A673 (cell line): ENCODE measurements around the gene HOOK2. TPM values are rescaled to one million over a fixed set of nuclear protein-coding genes. Genes with fewer than 3 reads are reported as not detected.

Experiments used
- BruUV-seq: library from RNA; stranded (reverse); fragments of 400-500 nt; replicated peaks from 2 replicates; lab custom pipeline; 2021; lab: Mats Ljungman, UMichigan
- CTCF ChIA-PET: fragments of 300-600 bp; sonication (Branson Sonifier 250); formaldehyde crosslinking; loops from one replicate; lab custom pipeline; 2022; ENCODE audit warnings: antibody characterized with exemption; lab: Charles Lee
- POLR2A ChIA-PET: fragments of 300-600 bp; sonication (Branson Sonifier 250); formaldehyde crosslinking; loops from one replicate; lab custom pipeline; 2022; ENCODE audit warnings: antibody characterized with exemption; ENCODE audit not compliant: low non-redundant PET; lab: Charles Lee
- DNase-seq: peaks from one replicate; pipeline ENCODE4 v3.0.0-alpha.2; 2015; ENCODE audit warnings: low spot score
- H3K27ac ChIP-seq: fragments of 200-600 bp; sonication (generic); 2 replicates; pipeline ENCODE4 v1.5.1; 2016; ENCODE audit warnings: mixed run types, low read depth, mild to moderate bottlenecking, mixed read lengths, antibody characterized with exemption, low read length; ENCODE audit not compliant: poor library complexity, severe bottlenecking
- H3K27me3 ChIP-seq: fragments of 200-600 bp; sonication (generic); replicated peaks from 2 replicates; pipeline ENCODE4 v1.6.1; 2017; ENCODE audit warnings: mixed run types, low read depth, mild to moderate bottlenecking, mixed read lengths, antibody characterized with exemption, low read length; ENCODE audit not compliant: insufficient read depth, poor library complexity
- H3K36me3 ChIP-seq: fragments of 200-600 bp; sonication (generic); 2 replicates; pipeline ENCODE4 v1.6.1; 2016; ENCODE audit warnings: mixed run types, mild to moderate bottlenecking, mixed read lengths, antibody characterized with exemption, low read length; ENCODE audit not compliant: insufficient read depth, poor library complexity, severe bottlenecking
- H3K4me1 ChIP-seq: fragments of 200-600 bp; sonication (generic); 2 replicates; pipeline ENCODE4 v1.6.1; 2017; ENCODE audit warnings: mixed run types, mild to moderate bottlenecking, mixed read lengths, antibody characterized with exemption, low read length; ENCODE audit not compliant: insufficient read depth, poor library complexity, severe bottlenecking
- H3K4me3 ChIP-seq: fragments of 200-600 bp; sonication (generic); 2 replicates; pipeline ENCODE4 v1.5.1; 2016; ENCODE audit warnings: low read depth, mixed run types, mild to moderate bottlenecking, mixed read lengths, low read length; ENCODE audit not compliant: poor library complexity, severe bottlenecking
- H3K9me3 ChIP-seq: fragments of 200-600 bp; sonication (generic); 2 replicates; pipeline ENCODE4 v1.6.1; 2016; ENCODE audit warnings: mixed run types, low read depth, mild to moderate bottlenecking, mixed read lengths, antibody characterized with exemption, low read length; ENCODE audit not compliant: poor library complexity, severe bottlenecking
- EZH2 ChIP-seq: fragments of 200-600 bp; sonication (generic); IDR thresholded peaks from 2 replicates; pipeline ENCODE4 v1.6.1; 2017; ENCODE audit warnings: borderline replicate concordance, low read depth, mild to moderate bottlenecking, mixed read lengths, antibody characterized with exemption, low read length; ENCODE audit not compliant: poor library complexity, severe bottlenecking
- intact Hi-C: fragments of 100-400 bp; cut with micrococcal nuclease; formaldehyde crosslinking; loops from one replicate; pipeline ENCODE4 v1.10.0; 2022; ENCODE audit not compliant: unreplicated experiment
- total RNA-seq: library from RNA; stranded (reverse); gene quantifications from 2 replicates; pipeline ENCODE4 v1.2.3, GENCODE V29; 2021
- TF ChIP-seq, protein P1 (sequence below): fragments of 300-800, 200-600 bp; sonication (generic); conservative IDR thresholded peaks from 2 replicates; pipeline ENCODE4 v1.5.1; 2017; ENCODE audit warnings: low read depth, mild to moderate bottlenecking, antibody characterized with exemption, low read length, moderate library complexity, mixed read lengths

Gene HOOK2
- total RNA-seq, 1 experiment from 2014 or later = 25.8 TPM

DNA sequence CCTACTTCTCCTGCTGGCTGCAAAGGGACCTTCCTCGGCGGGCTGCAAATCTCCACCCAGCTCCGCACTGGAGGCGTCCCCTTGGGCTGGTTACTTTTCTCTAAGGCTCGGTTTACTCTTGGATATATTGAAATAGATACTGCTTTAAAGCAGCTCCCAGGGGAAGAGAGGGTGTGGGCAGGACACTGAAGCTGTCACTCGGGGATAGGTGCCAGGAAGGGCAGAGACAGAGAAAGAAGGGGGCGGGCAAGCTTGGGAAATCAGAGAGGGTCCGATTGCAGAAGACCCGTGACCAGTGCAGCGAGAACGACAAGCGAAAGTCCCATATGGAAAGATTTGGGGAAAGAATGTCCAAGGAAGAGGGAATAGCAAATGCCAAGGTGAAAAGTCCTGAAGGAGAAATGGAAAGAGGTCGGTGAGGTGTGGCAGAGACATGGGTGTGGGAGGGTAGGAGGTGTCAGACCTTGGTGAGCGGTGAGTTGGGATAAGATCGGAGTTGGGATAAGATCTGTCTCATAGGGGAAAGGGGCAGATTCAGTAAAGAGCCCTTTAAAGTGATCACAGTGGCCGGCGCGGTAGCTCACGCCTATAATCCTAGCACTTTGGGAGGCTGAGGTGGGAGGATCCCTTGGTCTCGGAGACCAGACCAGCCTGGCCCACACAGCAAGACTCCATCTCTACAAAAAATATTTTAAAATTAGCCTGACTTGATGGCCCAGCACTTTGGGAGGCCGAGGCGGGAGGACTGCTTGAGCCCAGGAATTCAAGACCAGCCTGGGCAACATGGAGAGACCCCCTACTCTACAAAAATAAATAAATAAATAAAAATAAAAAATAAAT is 27.1 kb upstream of the HOOK2 start:
- Histone ChIP-seq H3K4me1 (peaks cover 18% of the 10 kb centered on the region), H3K4me3 (peak overlapping the region; percentile 64), H3K36me3 (peaks cover 20% of the 10 kb centered on the region), H3K27me3 (no peaks in the 10 kb centered on the region), H3K27ac (peak overlapping the region; percentile 87), H3K9me3 (no peaks in the 10 kb centered on the region)
- POLR2A ChIA-PET = interaction anchor here (0.6 to 1.0 kb wide), 2 partner anchors 10 to 511 kb away, joined by 3 read pairs; no protein-coding TSS in a partner anchor
- intact Hi-C loops = loop anchor here (2.0 kb wide), 1 partner anchor 66 kb away; the partner anchor contains the start of gene GET3
- no peak for TF ChIP-seq EZH2
- TF ChIP-seq, protein P1, sequence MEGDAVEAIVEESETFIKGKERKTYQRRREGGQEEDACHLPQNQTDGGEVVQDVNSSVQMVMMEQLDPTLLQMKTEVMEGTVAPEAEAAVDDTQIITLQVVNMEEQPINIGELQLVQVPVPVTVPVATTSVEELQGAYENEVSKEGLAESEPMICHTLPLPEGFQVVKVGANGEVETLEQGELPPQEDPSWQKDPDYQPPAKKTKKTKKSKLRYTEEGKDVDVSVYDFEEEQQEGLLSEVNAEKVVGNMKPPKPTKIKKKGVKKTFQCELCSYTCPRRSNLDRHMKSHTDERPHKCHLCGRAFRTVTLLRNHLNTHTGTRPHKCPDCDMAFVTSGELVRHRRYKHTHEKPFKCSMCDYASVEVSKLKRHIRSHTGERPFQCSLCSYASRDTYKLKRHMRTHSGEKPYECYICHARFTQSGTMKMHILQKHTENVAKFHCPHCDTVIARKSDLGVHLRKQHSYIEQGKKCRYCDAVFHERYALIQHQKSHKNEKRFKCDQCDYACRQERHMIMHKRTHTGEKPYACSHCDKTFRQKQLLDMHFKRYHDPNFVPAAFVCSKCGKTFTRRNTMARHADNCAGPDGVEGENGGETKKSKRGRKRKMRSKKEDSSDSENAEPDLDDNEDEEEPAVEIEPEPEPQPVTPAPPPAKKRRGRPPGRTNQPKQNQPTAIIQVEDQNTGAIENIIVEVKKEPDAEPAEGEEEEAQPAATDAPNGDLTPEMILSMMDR = no peak
- no peak for DNase-seq
- CTCF ChIA-PET = interaction anchor here (1.4 kb wide), 1 partner anchor 45 kb away, joined by 3 read pairs; no protein-coding TSS in a partner anchor
- BruUV-seq = no TSS peak

DNA sequence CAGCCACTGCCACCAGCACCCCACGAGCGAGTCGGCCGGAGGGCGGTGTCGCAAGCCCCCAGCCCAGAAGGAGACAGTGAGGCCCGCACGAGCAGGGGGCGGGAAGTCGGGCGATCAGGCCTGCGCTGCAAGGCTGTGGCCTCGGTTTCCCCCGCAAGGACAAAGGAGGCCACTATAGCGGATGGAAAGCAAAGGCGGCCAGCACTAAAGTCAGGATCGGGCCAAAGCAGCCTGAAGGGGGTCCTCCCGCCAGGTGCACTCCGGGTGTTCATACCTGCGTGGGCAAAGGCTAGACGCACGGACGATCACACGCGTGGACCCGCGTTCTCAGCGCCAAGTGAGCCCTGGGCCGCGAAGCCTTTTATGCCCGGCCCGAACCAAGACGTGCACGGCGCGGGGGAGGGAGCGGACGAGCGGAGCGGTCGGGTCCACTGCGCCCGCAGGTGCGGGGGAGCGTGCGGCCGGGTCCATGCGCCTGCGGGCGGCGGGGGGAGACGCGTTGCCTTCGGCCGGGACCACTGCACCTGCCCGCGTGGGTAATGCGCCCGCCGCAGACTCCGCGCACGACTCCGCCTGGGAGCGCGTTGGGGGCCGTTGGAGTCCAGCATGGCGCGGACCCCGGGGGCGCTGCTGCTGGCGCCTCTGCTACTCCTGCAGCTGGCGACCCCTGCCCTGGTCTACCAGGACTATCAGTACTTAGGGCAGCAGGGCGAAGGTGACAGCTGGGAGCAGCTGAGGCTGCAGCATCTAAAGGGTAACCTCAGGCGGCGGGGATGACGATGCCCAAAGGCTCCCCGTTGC is 26.3 kb upstream of the HOOK2 start, which contains the start of the genes PRDX2 and THSD8:
TSS of gene PRDX2 (minus strand) at position 335 of the 801 bp plus-strand sequence. CDS start 539 bp downstream, outside the sequence.
TSS of gene THSD8 (plus strand) at position 604 of the 801 bp plus-strand sequence. CDS start at position 607, 3 bp downstream.
- peaks cover 19% of the 10 kb centered on the region for H3K36me3 ChIP-seq
- H3K9me3 ChIP-seq = no peaks in the 10 kb centered on the region
- BruUV-seq = no TSS peak
- H3K27ac ChIP-seq = peak within 1 kb of the TSS; percentile 87
- DNase-seq = peak; percentile 90
- H3K4me1 ChIP-seq = peaks cover 13% of the 10 kb centered on the region
- CTCF ChIA-PET = interaction anchor here (1.4 kb wide), 1 partner anchor 44 kb away, joined by 3 read pairs; no protein-coding TSS in a partner anchor
- intact Hi-C loops = loop anchor here (2.0 kb wide), 1 partner anchor 65 kb away; the partner anchor contains the start of gene GET3
- H3K4me3 ChIP-seq = peak within 1 kb of the TSS; percentile 64
- TF ChIP-seq, protein P1 = no peak
- TF ChIP-seq EZH2 = no peak
- POLR2A ChIA-PET = interaction anchor here (1.0 kb wide), 1 partner anchor 9 kb away, joined by 3 read pairs; no protein-coding TSS in a partner anchor
- no peaks in the 10 kb centered on the region for H3K27me3 ChIP-seq
